CD4-positive, alpha-beta memory T cell (primary cell): Measurements from ENCODE around the gene ACKR2. TPM values are rescaled to one million over a fixed set of nuclear protein-coding genes. Genes with fewer than 3 reads are reported as not detected.

Experiments
- CTCF ChIA-PET: fragments of 350-600 bp; sonication (Branson Sonifier 250); formaldehyde crosslinking; loops from one replicate; lab custom pipeline; 2021; ENCODE audit warnings: inconsistent platforms; ENCODE audit not compliant: partially characterized antibody; lab: Charles Lee
- POLR2A ChIA-PET: fragments of 350-600 bp; sonication (Branson Sonifier 250); formaldehyde crosslinking; loops from one replicate; lab custom pipeline; 2021; ENCODE audit not compliant: partially characterized antibody; lab: Charles Lee
- DNase-seq, 5 donors: peaks; one replicate each; pipeline versions ENCODE4 v3.0.0 to v3.0.0-alpha.2; 2020 to 2022; ENCODE audit warnings: mixed read lengths in 1 of 5
- H3K27ac ChIP-seq: one replicate; pipeline ENCODE4 v1.7.0; 2013; ENCODE audit warnings: low read depth, low read length
- H3K27me3 ChIP-seq: 2 replicates; pipeline ENCODE4 v1.7.0; 2013; ENCODE audit warnings: mild to moderate bottlenecking, low read length, moderate library complexity; ENCODE audit not compliant: insufficient read depth
- H3K36me3 ChIP-seq: 2 replicates; pipeline ENCODE4 v1.7.0; 2013; ENCODE audit warnings: mild to moderate bottlenecking, low read length, moderate library complexity; ENCODE audit not compliant: insufficient read depth
- H3K4me1 ChIP-seq: 2 replicates; pipeline ENCODE4 v1.7.0; 2013; ENCODE audit warnings: mild to moderate bottlenecking, low read length, moderate library complexity; ENCODE audit not compliant: insufficient read depth
- H3K4me3 ChIP-seq, 2 donors: one replicate each; pipeline ENCODE4 v1.7.0; 2013; ENCODE audit warnings: low read length in 2 of 2, mild to moderate bottlenecking in 1 of 2
- H3K9me3 ChIP-seq, 2 donors: one replicate each; pipeline ENCODE4 v1.7.0; 2013; ENCODE audit warnings: low read length in 2 of 2, control low read depth in 1 of 2; ENCODE audit not compliant: control insufficient read depth in 1 of 2
- H3K27ac Mint-ChIP-seq, 7 donors: one replicate each; pipeline ENCODE4 v1.8.0; 2020 to 2021; ENCODE audit warnings: mixed read lengths in 7 of 7, mild to moderate bottlenecking in 6 of 7, inconsistent platforms in 3 of 7, moderate library complexity in 3 of 7
- H3K27me3 Mint-ChIP-seq, 2 donors: one replicate each; pipeline ENCODE4 v1.8.0; 2020 to 2021; ENCODE audit warnings: mixed read lengths in 2 of 2
- H3K36me3 Mint-ChIP-seq, 2 donors: one replicate each; pipeline ENCODE4 v1.8.0; 2020 to 2021; ENCODE audit warnings: mixed read lengths in 2 of 2, inconsistent platforms in 1 of 2, mild to moderate bottlenecking in 1 of 2
- H3K4me1 Mint-ChIP-seq, 4 donors: one replicate each; pipeline ENCODE4 v1.8.0; 2020 to 2021; ENCODE audit warnings: mixed read lengths in 4 of 4, mild to moderate bottlenecking in 1 of 4
- H3K4me3 Mint-ChIP-seq, 8 donors: one replicate each; pipeline ENCODE4 v1.8.0; 2020 to 2021; ENCODE audit warnings: mixed read lengths in 8 of 8, mild to moderate bottlenecking in 7 of 8, moderate library complexity in 6 of 8, inconsistent platforms in 3 of 8
- H3K9me3 Mint-ChIP-seq, 8 donors: one replicate each; pipeline ENCODE4 v1.8.0; 2020 to 2021; ENCODE audit warnings: mixed read lengths in 8 of 8, mild to moderate bottlenecking in 5 of 8, inconsistent platforms in 3 of 8, moderate library complexity in 1 of 8
- intact Hi-C: fragments of 100-400 bp; cut with micrococcal nuclease; formaldehyde crosslinking; loops from one replicate; pipeline ENCODE4 v1.15.1; 2023
- polyA plus RNA-seq, 2 donors: library from polyadenylated mRNA; unstranded; fragments of 300-500 nt; fragmentation: Illumina TruSeq; gene quantifications; one replicate each; pipeline ENCODE4 v1.2.3, GENCODE V29; 2021
- total RNA-seq, 2 experiments: library from RNA; stranded (reverse); gene quantifications; one replicate each; pipeline ENCODE4 v1.2.3, GENCODE V29; 2021

ACKR2 gene
- total and polyA plus RNA-seq, 4 experiments from 2014 or later = 0.28 to 0.49 TPM; not detected in 2

DNA sequence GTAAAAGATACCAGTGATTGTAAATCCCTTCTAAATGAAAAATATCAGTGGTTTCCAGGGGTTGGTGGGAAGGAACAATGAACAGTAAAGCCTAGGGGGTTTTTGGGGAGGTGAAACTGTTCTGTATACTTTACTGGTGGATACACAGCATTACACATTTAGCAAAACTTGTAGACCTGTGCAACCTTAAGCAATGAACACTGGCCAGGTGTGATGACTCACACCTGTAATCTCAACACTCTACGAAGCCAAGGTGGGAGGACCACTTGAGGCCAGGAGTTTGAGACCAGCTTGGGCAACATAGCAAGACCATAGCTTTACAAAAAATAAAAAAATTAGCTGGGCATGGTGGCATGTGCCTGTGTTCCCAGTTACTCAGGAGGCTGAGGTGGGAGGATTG is 38.0 kb upstream of the ACKR2 start:
- intact Hi-C loops = no loop called here
- H3K27ac Mint-ChIP-seq = peak overlapping the region in 3 of 7 donors; percentile 58 to 70 (median 59)
- ChIA-PET CTCF (interaction anchor here (0.7 to 3.3 kb wide), 3 partner anchors 9 to 110 kb away, joined by 3 to 16 read pairs (median 5); no protein-coding TSS in a partner anchor), POLR2A (no interaction called here)
- H3K27ac ChIP-seq = no peak overlapping the region
- no peaks in the 10 kb centered on the region for H3K27me3 ChIP-seq
- H3K4me1 ChIP-seq = peaks cover 13% of the 10 kb centered on the region
- H3K4me1 Mint-ChIP-seq = peaks cover 5 to 16% (median 10%) of the 10 kb centered on the region in 4 donors
- H3K4me3 Mint-ChIP-seq = peak overlapping the region in 1 of 8 donors; percentile 26
- peaks cover 0 to 1% of the 10 kb centered on the region in 2 donors for H3K36me3 Mint-ChIP-seq
- no peak overlapping the region for H3K4me3 ChIP-seq
- no peaks in the 10 kb centered on the region for H3K27me3 Mint-ChIP-seq
- no peaks in the 10 kb centered on the region for H3K9me3 ChIP-seq
- no peak for DNase-seq
- H3K9me3 Mint-ChIP-seq = no peaks in the 10 kb centered on the region
- no peaks in the 10 kb centered on the region for H3K36me3 ChIP-seq

DNA sequence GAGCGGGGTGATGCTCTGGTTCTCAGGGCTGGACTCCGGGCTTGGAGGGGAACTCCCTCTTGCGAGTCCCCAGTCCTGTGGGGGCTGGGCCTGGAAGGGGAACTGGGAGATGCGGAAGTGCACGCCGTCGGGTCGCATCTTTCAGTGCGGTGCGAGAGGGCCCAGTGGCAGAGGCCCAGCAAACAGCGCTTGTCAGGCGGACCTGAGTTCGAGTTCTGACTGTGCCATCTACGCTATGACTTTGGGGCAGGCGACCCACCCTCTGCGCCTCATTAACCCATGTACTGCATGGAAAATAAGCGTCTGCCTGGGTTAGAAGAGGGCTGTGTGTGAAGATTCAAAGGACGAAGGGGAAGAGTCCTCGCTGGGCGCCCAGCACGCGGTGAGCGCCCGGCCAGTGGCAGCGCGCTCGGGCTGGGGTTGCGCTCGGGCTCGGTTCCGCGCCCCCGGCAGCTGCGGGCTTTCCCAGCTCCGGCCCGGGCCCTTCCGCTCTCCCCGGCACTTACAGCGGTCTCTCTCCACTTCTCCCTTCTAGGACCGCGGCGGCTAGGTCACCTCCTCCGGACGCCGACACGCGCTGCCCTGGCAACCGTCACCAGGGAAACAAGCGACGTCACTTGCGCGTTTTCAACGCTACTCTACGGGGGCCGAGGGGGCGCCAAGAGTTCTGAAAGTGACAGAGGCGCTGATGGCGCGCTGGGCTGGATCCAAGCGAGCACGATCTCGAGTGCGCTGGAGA is 36.4 kb upstream of the ACKR2 start, which contains the start of gene CCDC13:
TSS of gene CCDC13 (minus strand) at position 584 of the 739 bp plus-strand sequence. CDS start 14,908 bp downstream, outside the sequence.
- Mint-ChIP-seq H3K27me3 (no peaks in the 10 kb centered on the region), H3K27ac (peak within 1 kb of the TSS; percentile 83 to 98 (median 94)), H3K4me1 (peaks cover 5 to 16% (median 10%) of the 10 kb centered on the region in 4 donors), H3K4me3 (peak within 1 kb of the TSS; percentile 82 to 95 (median 91)), H3K36me3 (peaks cover 0 to 1% of the 10 kb centered on the region in 2 donors), H3K9me3 (no peaks in the 10 kb centered on the region)
- Histone ChIP-seq H3K27me3 (no peaks in the 10 kb centered on the region), H3K4me3 (peak within 1 kb of the TSS; percentile 31 to 73), H3K9me3 (no peaks in the 10 kb centered on the region), H3K36me3 (no peaks in the 10 kb centered on the region), H3K4me1 (peaks cover 13% of the 10 kb centered on the region), H3K27ac (peak within 1 kb of the TSS; percentile 19)
- peak; percentile 78 to 86 (median 80) for DNase-seq
- CTCF ChIA-PET = no interaction called here
- intact Hi-C loops = loop anchor here (1.0 to 2.0 kb wide), 2 partner anchors 31 to 108 kb away; partner anchors contain the start of gene HIGD1A
- POLR2A ChIA-PET = no interaction called here

DNA sequence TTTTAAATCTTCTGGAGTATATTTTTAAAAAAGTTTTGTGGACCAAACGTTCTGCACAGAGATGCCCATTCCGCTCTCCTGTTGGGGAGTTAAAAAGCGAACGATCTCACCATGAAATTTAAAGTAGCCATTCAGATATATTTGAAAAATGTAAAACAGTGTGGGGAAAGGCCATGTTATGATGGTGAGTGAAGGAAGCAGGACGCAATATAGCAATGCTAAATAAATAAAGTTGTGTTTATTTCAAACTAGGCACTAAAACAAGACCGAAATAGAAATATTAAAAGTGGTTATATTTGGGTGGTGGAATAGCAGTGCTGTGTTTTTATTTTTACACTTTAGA is 35.9 kb upstream of the ACKR2 start:
- H3K36me3 ChIP-seq = no peaks in the 10 kb centered on the region
- Mint-ChIP-seq H3K4me3 (peak overlapping the region; percentile 82 to 95 (median 91)), H3K36me3 (peaks cover 0 to 1% of the 10 kb centered on the region in 2 donors), H3K4me1 (peaks cover 5 to 16% (median 10%) of the 10 kb centered on the region in 4 donors), H3K9me3 (no peaks in the 10 kb centered on the region), H3K27ac (peak overlapping the region; percentile 83 to 98 (median 94)), H3K27me3 (no peaks in the 10 kb centered on the region)
- no peak for DNase-seq
- ChIA-PET POLR2A (no interaction called here), CTCF (no interaction called here)
- H3K27ac ChIP-seq = no peak overlapping the region
- H3K4me1 ChIP-seq = peaks cover 13% of the 10 kb centered on the region
- H3K9me3 ChIP-seq = no peaks in the 10 kb centered on the region
- H3K27me3 ChIP-seq = no peaks in the 10 kb centered on the region
- intact Hi-C loops = loop anchor here (1.0 to 2.0 kb wide), 2 partner anchors 31 to 107 kb away; partner anchors contain the start of gene HIGD1A
- peak overlapping the region; percentile 31 to 73 for H3K4me3 ChIP-seq

DNA sequence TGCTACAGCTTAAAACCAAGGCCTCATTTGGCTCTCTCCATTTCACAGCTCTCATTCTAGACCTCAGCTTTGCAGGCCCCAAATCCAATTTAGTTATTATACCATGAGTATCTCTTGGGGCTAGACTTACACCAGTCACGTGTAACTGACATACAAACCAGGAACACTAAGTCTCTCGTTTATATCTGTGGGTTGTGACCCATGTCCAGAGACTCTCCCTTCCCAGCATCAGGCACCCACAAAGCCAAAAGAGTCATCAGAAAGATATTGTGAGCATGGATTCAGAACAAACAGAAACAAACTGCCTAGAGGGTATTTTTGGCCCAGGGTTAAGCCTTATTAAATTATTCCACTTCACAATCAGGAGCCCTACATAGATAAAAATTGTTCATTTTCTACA is 30.6 kb upstream of the ACKR2 start:
- Mint-ChIP-seq H3K27ac (no peak overlapping the region), H3K4me3 (no peak overlapping the region), H3K9me3 (no peaks in the 10 kb centered on the region), H3K27me3 (no peaks in the 10 kb centered on the region), H3K36me3 (peaks cover 5 to 12% of the 10 kb centered on the region in 2 donors), H3K4me1 (peaks cover 0 to 2% (median under 1%) of the 10 kb centered on the region in 4 donors)
- Histone ChIP-seq H3K9me3 (no peaks in the 10 kb centered on the region), H3K27me3 (no peaks in the 10 kb centered on the region), H3K36me3 (no peaks in the 10 kb centered on the region), H3K4me1 (peaks cover 2% of the 10 kb centered on the region), H3K4me3 (no peak overlapping the region), H3K27ac (no peak overlapping the region)
- ChIA-PET CTCF (interaction anchor here (0.9 to 11.6 kb wide), 6 partner anchors 15 to 101 kb away, joined by 3 to 156 read pairs (median 6); partner anchors contain the start of gene CYP8B1), POLR2A (no interaction called here)
- intact Hi-C loops = no loop called here
- no peak for DNase-seq

DNA sequence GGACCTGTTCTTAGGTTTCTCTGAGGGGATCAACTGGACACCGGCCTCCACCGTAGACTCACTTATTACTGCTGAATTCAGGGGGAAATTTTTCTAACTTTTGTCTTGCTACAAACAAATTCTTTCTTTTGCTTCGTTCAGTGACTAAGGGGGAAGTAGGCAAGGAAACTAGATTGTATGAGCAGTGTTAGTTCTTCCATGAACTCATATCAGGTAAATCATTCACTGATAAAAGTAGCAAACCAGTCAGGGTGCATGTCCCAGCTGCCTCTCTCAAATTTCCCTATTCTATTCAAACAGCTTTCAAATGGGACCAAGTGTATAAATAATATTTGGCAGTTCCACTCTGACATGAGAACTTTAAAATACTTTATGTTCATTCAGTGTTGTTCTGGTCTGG is 28.8 kb upstream of the ACKR2 start:
- Histone ChIP-seq H3K36me3 (peaks cover 3% of the 10 kb centered on the region), H3K9me3 (no peaks in the 10 kb centered on the region), H3K27me3 (no peaks in the 10 kb centered on the region), H3K4me1 (no peaks in the 10 kb centered on the region), H3K27ac (no peak overlapping the region), H3K4me3 (no peak overlapping the region)
- Mint-ChIP-seq H3K4me3 (no peak overlapping the region), H3K27me3 (no peaks in the 10 kb centered on the region), H3K36me3 (peaks cover 6 to 18% of the 10 kb centered on the region in 2 donors), H3K27ac (no peak overlapping the region), H3K9me3 (no peaks in the 10 kb centered on the region), H3K4me1 (peaks cover 0 to 2% (median under 1%) of the 10 kb centered on the region in 4 donors)
- ChIA-PET CTCF (interaction anchor here (0.8 to 11.6 kb wide), 20 partner anchors 8 to 110 kb away, joined by 3 to 156 read pairs (median 4); partner anchors contain the start of genes CYP8B1 and HIGD1A), POLR2A (interaction anchor here (1.0 to 1.2 kb wide), 2 partner anchors 59 to 101 kb away, joined by 4 read pairs; no protein-coding TSS in a partner anchor)
- DNase-seq = no peak
- intact Hi-C loops = loop anchor here (1.0 to 5.0 kb wide), 3 partner anchors 50 to 1417 kb away; no protein-coding TSS in a partner anchor

DNA sequence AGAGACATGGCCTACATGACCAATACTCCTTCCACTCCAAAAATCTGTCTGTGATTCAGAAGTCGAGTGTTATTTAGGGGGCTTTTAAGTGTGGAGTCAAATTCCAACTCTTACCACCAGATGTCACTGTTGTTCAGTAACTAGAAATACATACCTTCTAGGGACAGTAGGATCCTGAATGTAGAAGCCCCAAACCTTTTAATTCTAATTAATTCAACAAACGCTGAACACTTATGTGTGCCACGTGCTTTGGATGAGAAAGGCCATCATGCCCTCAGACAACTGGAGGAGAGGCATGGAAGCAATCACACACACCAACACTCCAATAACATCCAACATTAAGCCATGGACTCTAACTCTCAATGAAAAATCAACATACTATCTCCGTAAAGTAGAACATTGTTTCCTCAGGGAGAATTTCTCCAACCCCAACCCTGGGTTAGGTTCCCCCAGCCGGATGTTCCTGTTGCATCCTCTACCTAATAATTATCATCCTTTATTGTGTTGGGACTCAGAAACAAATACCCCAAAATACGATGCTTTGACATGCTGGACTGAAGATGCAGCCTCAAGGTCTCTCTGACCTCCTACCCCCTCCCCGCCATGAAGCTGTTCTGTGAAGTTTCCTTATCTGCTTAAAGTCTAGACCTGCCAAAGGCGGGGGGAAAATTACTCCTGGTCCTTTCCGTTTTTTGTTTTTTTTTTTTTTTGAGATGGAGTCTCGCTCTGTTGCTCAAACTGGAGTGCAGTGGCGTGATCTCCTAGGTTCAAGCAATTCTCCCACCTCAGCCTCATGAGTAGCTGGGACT is 28.1 kb upstream of the ACKR2 start:
- H3K9me3 Mint-ChIP-seq = no peaks in the 10 kb centered on the region
- Histone ChIP-seq H3K9me3 (no peaks in the 10 kb centered on the region), H3K4me1 (no peaks in the 10 kb centered on the region), H3K4me3 (no peak overlapping the region), H3K36me3 (peaks cover 5% of the 10 kb centered on the region), H3K27me3 (no peaks in the 10 kb centered on the region), H3K27ac (no peak overlapping the region)
- intact Hi-C loops = loop anchor here (1.0 to 5.0 kb wide), 4 partner anchors 50 to 1416 kb away; no protein-coding TSS in a partner anchor
- peak overlapping the region in 1 of 7 donors; percentile 43 for H3K27ac Mint-ChIP-seq
- H3K36me3 Mint-ChIP-seq = peaks cover 12 to 25% of the 10 kb centered on the region in 2 donors
- H3K4me3 Mint-ChIP-seq = no peak overlapping the region
- H3K4me1 Mint-ChIP-seq = peaks cover 0 to 3% (median 2%) of the 10 kb centered on the region in 4 donors
- ChIA-PET CTCF (interaction anchor here (1.3 to 11.6 kb wide), 10 partner anchors 8 to 98 kb away, joined by 3 to 156 read pairs (median 9); partner anchors contain the start of genes CYP8B1 and HIGD1A), POLR2A (no interaction called here)
- peak in 4 of 5 donors; percentile 59 to 64 (median 61) for DNase-seq
- no peaks in the 10 kb centered on the region for H3K27me3 Mint-ChIP-seq
